Thyroid gland (tissue), 4 donors: ENCODE data around the gene SYS1. TPM values are rescaled to one million over a fixed set of nuclear protein-coding genes. Genes with fewer than 3 reads are reported as not detected.

ENCODE experiments used
- DNase-seq, 2 donors: peaks; one replicate each; pipeline ENCODE4 v3.0.0-alpha.2; 2019
- H3K27ac ChIP-seq, 3 donors: fragments of 200-600 bp; sonication (generic); 1 replicate in 2 of 3; 2 replicates in 1 of 3; pipeline ENCODE4 v1.5.1; 2016 to 2019; ENCODE audit warnings: mild to moderate bottlenecking in 1 of 3, moderate library complexity in 1 of 3
- H3K27me3 ChIP-seq: fragments of 200-600 bp; sonication (generic); one replicate; pipeline ENCODE4 v1.5.1; 2019
- H3K36me3 ChIP-seq, 2 donors: fragments of 200-600 bp; sonication (generic); one replicate each; pipeline ENCODE4 v1.5.1; 2016 to 2019
- H3K4me1 ChIP-seq, 2 donors: fragments of 200-600 bp; sonication (generic); one replicate each; pipeline ENCODE4 v1.5.1; 2017 to 2019
- H3K4me3 ChIP-seq, 3 donors: fragments of 200-600 bp; sonication (generic); replicated peaks in 1 of 3; 1 replicate in 2 of 3; 2 replicates in 1 of 3; pipeline ENCODE4 v1.5.1; 2016; ENCODE audit warnings: mild to moderate bottlenecking in 1 of 3
- H3K9me3 ChIP-seq: fragments of 200-600 bp; sonication (generic); one replicate; pipeline ENCODE4 v1.5.1; 2017
- POLR2A ChIP-seq, 2 donors: fragments of 450-650 bp; IDR thresholded peaks; one replicate each; pipeline ENCODE4 v1.6.1; 2017; ENCODE audit warnings: antibody characterized with exemption in 2 of 2, mild to moderate bottlenecking in 2 of 2, moderate library complexity in 1 of 2
- WGBS, 2 donors: methylation state at CpG; one replicate each; pipeline ENCODE4 v1.1.5; 2017; 5-methylcytosine and 5-hydroxymethylcytosine counted together
- intact Hi-C: fragments of 100-400 bp; cut with DNase I; formaldehyde crosslinking; loops from one replicate; pipeline ENCODE4 v1.15.1; 2023
- total RNA-seq, 4 donors: library from RNA; depleted of rRNA; stranded (reverse); fragments of >200 nt; gene quantifications; one replicate each; pipeline ENCODE4 v1.2.3, GENCODE V29; 2016
- TF ChIP-seq, protein P1 (sequence below), 6 experiments: fragments of 200-600 bp in 3 of 6; fragments of 450-650 bp in 3 of 6; sonication (generic) in 3 of 6; IDR thresholded peaks; one replicate each; pipeline ENCODE4 v1.5.1; 2016 to 2019; ENCODE audit warnings: antibody characterized with exemption in 6 of 6, mild to moderate bottlenecking in 2 of 6, inconsistent platforms in 1 of 6, moderate library complexity in 1 of 6

SYS1 gene
- total RNA-seq, 4 donors from 2014 or later = 52.7 to 86.1 (median 76.6) TPM

GRCh38 chr20:45367126-45367525 is 4.2 kb downstream of the SYS1 start:
- intact Hi-C loops = no loop called here
- H3K9me3 ChIP-seq = no peaks in the 10 kb centered on the region
- DNase-seq = no peak
- no peaks in the 10 kb centered on the region for H3K27me3 ChIP-seq
- TF ChIP-seq POLR2A (IDR thresholded peaks at IDR 0.05) = no peak
- TF ChIP-seq, protein P1, sequence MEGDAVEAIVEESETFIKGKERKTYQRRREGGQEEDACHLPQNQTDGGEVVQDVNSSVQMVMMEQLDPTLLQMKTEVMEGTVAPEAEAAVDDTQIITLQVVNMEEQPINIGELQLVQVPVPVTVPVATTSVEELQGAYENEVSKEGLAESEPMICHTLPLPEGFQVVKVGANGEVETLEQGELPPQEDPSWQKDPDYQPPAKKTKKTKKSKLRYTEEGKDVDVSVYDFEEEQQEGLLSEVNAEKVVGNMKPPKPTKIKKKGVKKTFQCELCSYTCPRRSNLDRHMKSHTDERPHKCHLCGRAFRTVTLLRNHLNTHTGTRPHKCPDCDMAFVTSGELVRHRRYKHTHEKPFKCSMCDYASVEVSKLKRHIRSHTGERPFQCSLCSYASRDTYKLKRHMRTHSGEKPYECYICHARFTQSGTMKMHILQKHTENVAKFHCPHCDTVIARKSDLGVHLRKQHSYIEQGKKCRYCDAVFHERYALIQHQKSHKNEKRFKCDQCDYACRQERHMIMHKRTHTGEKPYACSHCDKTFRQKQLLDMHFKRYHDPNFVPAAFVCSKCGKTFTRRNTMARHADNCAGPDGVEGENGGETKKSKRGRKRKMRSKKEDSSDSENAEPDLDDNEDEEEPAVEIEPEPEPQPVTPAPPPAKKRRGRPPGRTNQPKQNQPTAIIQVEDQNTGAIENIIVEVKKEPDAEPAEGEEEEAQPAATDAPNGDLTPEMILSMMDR (IDR thresholded peaks at IDR 0.05) = no peak
- H3K4me1 ChIP-seq = peaks cover 11 to 13% of the 10 kb centered on the region in 2 donors
- no peak overlapping the region for H3K27ac ChIP-seq
- peaks cover 23 to 27% of the 10 kb centered on the region in 2 donors for H3K36me3 ChIP-seq
- no peak overlapping the region for H3K4me3 ChIP-seq

DNA sequence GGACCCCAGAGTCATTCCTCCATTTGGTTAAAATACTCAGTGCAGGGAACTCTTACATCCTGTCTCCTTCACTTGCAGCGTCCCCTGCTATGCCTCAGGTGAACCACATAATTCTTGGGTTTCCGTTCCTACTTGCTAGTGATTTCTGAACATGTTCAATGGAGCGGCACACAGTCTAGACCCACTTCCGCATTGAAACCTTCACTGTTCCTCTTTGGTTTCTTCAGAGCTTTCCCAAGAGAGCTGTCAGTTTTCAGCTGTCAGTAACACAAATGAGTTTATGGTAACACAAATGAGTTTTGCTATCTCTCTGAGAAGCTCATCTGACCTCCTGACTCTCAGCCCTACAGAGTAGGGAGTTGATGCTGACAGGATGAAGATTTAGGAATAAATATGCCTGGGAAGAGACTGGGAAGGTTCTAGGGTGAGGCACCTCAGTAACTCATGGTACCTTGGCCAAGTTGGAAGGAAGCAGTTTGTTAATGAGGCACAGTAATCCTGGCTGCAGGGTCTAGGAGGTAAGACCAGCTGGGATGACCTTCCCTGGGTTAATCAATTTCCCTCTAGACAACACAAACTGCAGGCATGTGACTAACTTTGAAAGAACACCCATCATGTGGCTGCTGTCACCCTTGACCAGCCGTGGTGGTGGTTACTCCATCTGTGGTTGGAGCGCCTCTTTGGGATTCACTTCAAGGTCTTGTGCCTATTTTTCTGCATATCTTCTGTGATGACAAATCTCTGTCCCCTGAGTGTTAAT is 5.4 kb downstream of the SYS1 start:
- Histone ChIP-seq H3K4me1 (peaks cover 8 to 16% of the 10 kb centered on the region in 2 donors), H3K27me3 (no peaks in the 10 kb centered on the region), H3K9me3 (no peaks in the 10 kb centered on the region), H3K27ac (no peak overlapping the region), H3K36me3 (peaks cover 23 to 27% of the 10 kb centered on the region in 2 donors), H3K4me3 (no peak overlapping the region)
- DNase-seq = no peak
- intact Hi-C loops = no loop called here
- TF ChIP-seq, protein P1 (IDR thresholded peaks at IDR 0.05) = no peak
- no peak for TF ChIP-seq POLR2A (IDR thresholded peaks at IDR 0.05)
- 74 to 85% methylated on average over 6 of the region's 6 CpGs for WGBS, 2 donors

DNA sequence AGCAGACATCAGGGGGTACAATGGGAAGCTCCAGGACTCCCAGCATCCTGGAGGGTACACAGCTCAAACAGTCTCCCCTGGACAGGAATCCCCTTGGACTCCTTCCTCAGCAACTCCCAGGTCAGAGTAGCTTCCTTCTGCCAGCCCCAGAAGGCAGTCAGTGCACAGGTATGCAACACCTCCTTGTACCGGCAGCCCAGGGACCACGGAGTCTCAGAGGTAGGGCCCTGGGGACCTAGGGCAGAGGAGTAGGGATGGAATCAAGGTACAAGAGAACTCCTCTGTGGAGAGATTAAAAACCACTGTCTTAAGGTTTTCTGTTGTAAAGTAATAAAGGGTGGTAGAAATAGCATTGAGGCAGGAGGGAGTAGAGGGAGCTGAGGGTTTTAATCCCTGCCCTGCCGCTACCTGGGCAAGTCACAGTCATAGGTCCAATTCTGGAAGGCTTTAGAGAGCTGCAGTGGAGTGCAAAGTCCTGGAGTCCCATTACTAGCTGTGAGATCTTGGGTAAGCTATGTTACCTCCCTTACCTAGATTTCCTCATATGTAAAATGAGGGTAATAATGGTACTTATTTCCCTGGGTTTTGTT is 7.7 kb downstream of the SYS1 start:
- H3K27me3 ChIP-seq = no peaks in the 10 kb centered on the region
- peaks cover 17 to 23% of the 10 kb centered on the region in 2 donors for H3K36me3 ChIP-seq
- no peak overlapping the region for H3K27ac ChIP-seq
- DNase-seq = no peak
- no peak overlapping the region for H3K4me3 ChIP-seq
- H3K9me3 ChIP-seq = no peaks in the 10 kb centered on the region
- intact Hi-C loops = loop anchor here (5.0 kb wide), 2 partner anchors 53 to 67 kb away; no protein-coding TSS in a partner anchor
- WGBS, 2 donors = 65 to 100% methylated on average over 3 of the region's 3 CpGs
- H3K4me1 ChIP-seq = peaks cover 0 to 12% of the 10 kb centered on the region in 2 donors
- TF ChIP-seq, protein P1 (IDR thresholded peaks at IDR 0.05) = no peak
- no peak for TF ChIP-seq POLR2A (IDR thresholded peaks at IDR 0.05)

GRCh38 chr20:45372241-45372640 is 9.3 kb downstream of the SYS1 start:
- no peak overlapping the region for H3K27ac ChIP-seq

More at GRCh38 chr20:45372241-45372640, 9.3 kb downstream of the SYS1 start:
- Histone ChIP-seq H3K27me3 (no peaks in the 10 kb centered on the region), H3K9me3 (no peaks in the 10 kb centered on the region), H3K4me1 (peaks cover 7 to 19% of the 10 kb centered on the region in 2 donors), H3K36me3 (peaks cover 7 to 9% of the 10 kb centered on the region in 2 donors), H3K4me3 (no peak overlapping the region)
- no peak for DNase-seq
- TF ChIP-seq POLR2A (IDR thresholded peaks at IDR 0.05) = no peak
- TF ChIP-seq, protein P1 (IDR thresholded peaks at IDR 0.05) = no peak
- 84 to 90% methylated on average over 9 to 10 of the region's 10 CpGs for WGBS, 2 donors
- intact Hi-C loops = loop anchor here (5.0 kb wide), 2 partner anchors 55 to 65 kb away; no protein-coding TSS in a partner anchor
